Stimulated activated CD8-positive, alpha-beta memory T cell treated with anti-CD3 and anti-CD28 coated beads, Interleukin-4, amount 100 ng/mL, for 48 hours (primary cell): ENCODE results near the gene DCAF8.
A peak's percentile ranks its signal among the peaks of the same experiment; 100 is the strongest.

ENCODE experiments used
- DNase-seq: peaks from one replicate; pipeline ENCODE4 v3.0.0-alpha.2; 2020

DCAF8 gene

DNA sequence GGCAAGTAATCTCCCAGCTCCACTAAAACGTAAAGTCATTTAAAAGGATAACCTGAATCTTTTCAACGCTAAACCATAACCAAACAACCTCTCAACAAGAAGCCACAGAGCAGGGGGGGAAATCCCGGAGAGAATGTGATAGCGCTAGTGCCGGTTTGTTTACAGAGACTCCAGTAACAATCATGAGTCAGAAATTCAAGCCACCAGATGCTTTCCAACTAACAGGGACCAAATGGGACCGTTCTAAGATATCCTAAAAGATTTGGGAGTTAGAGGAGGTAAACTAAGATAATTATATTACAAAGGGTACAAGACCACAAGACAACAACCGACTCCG is 825 bp downstream of the DCAF8 start:
- DNase-seq: peak; percentile 77

DNA sequence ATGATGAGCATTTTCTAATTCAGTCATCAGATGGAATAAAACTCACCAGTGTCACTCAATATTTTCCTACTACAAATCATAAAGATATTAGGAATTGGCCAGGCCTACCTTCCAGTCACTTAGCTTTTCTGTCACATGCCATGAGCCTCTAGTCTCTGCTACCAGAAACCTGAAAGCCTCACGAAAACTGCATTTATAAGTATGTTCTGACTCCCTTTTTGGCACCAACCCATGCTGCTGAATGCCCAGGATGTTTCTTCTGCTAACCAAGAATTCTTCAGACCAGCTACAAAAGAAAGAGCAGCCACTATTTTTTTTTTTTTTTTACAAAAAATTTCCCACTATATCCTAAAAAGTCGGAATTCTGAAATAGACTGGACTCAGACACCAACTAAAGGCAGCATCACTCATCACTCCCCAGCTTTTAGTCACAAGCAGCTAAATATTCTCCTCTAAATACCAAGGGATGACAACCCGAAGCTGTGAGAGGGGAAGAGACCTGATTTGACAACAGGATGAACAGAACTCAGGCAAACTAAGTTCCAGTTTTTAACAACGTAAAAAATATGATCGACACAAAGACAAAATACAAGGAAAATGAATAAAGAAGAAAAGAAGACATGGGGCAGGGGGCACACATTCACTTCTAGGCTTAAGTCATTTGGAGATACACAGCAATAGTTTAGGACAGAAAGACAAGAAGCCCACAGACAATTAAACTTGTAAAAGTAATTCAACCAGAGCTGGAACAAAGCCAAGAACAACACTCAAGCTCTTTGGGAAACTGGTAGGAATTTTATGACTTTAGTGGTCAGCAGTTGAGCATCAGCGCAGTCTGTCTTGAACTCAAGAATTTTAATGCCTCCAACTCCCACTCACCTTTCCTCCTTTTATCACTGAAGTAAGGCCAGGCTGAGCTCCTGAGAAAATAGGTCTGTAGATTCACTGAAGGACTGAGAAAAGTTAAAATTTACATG is 1.7 kb downstream of the DCAF8 start:
- no peak for DNase-seq

GRCh38 chr1:160258177-160258798 is 4.1 kb downstream of the DCAF8 start:
- DNase-seq: no peak

- no peak for DNase-seq
Measured at GRCh38 chr1:160257411-160258015, 4.8 kb downstream of the DCAF8 start.

GRCh38 chr1:160256396-160257046 is 5.8 kb downstream of the DCAF8 start:
- DNase-seq: no peak

DNA sequence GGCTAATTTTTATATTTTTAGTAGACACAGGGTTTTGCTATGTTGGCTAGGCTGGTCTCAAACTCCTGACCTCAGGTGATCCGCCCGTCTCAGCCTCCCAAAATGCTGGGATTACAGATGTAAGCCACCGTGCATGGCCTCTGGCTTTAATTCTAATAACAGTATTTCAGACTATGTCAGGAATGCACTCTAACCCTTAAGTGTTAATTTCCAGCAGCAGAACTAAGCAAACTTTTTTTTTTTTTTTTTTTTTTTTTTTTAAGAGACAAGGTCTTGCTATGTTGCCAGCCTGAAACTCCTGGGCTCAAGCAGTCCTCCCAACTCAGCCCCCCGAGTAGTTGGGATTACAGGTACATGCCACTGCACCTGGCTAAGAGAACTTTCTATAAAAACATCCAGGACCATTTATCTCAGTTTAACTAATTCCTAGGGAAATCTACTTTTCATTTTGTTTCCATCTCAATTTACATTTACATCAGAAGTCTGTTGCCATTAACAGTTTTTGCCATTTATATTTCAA is 6.5 kb downstream of the DCAF8 start:
- DNase-seq: no peak

- DNase-seq: peak; percentile 49
Measured at GRCh38 chr1:160251687-160252526, 10.4 kb downstream of the DCAF8 start.

DNA sequence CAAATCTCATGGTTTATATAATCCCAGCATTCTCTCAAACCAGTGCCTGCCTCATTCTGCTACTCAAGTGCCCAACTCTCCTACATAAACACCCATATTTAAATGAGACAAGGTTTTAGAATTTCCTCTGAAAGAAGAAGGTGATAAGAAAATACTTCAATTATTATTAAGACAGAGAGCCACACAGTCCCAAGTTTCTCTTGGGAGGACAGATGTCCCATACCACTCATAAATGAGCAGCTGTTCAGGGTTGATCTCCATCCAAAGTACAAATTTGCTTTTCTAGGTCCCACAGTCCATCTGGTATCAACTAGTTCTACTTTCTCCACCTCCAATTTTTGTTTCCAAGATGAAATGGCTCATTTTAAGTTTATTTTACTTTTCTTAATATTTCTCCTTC is 11.3 kb downstream of the DCAF8 start:
- DNase-seq: no peak

GRCh38 chr1:160247053-160247452 is 15.3 kb downstream of the DCAF8 start:
- no peak for DNase-seq

DNA sequence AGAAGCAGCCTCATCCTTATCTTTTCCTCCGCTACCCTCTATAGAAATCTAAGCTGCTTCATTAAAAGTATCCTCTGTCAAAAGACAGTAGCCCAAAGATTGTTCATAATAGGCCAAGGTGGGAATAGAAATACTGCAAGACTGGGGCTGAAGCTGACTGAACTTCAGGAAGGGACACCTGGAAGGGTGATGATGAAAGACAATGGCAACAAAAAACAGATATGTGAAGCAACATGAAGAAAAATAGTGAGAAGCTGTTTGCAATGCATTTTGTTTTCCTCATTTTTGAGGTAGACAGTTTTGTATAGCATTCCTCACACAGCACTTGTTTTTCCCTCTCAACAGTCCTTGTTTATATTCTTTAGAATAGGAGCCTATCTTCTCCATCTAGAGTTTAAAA is 16.9 kb downstream of the DCAF8 start:
- no peak for DNase-seq

GRCh38 chr1:160244209-160244608 is 18.1 kb downstream of the DCAF8 start:
- no peak for DNase-seq

GRCh38 chr1:160243767-160244166 is 18.6 kb downstream of the DCAF8 start:
- DNase-seq: no peak

GRCh38 chr1:160239582-160240299 is 22.6 kb downstream of the DCAF8 start:
- DNase-seq: no peak

DNA sequence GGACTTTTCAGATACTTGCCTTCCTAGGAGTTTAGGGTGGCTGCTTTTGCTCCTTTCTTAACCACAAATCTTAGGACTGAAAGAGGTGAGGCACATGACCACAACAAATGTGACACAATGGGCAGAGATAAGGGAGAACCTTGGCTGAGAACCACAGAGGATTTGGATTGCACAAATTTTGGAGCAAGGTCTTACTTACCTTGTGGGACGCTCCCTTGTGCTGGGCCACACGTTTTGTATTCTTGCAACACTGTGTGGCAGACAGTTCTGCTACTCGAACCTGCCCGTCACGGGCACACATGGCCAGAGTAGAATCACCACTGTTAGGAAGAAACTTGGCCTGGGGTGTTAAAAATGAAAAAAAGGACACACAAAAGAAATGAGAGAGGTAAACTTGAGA is 23.9 kb downstream of the DCAF8 start:
- DNase-seq: no peak

DNA sequence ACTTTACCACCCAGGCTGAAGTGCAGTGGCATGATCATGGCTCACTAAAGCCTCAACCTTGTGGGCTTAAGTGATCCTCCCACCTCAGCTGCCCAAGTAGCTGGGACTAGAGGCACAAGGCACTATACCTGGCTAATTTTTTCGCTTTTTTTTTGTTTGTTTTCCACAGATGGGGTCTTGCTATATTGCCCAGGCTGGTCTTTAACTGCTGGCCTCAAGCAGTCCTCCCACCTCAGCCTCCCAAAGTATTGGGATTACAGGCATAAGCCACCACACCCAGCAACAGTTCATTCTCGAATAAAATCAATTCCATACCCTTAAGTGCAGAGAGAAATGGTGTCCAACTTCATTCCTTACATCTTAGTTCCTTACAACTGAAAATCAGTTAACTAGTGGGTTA is 24.8 kb downstream of the DCAF8 start:
- DNase-seq: no peak

- no peak for DNase-seq
Measured at GRCh38 chr1:160236806-160237205, 25.5 kb downstream of the DCAF8 start.

DNA sequence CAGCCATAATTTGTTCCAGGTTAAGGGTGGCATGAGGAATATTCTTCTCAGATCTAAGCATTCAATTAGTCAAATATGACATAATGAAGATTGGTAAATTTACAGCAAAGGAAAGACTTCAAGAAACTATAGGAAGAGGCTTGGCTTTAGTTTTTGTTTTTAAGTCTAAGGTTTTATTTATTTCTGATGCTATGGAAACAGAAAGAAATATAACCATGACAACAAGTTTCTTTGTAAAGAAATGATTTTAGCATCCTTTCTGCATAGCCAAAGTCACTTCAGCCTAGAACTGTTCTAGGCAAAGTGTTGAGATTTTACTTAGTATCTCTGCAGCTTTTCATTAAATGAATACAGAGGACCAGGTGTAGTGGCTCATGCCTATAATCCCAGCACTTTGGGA is 29.4 kb downstream of the DCAF8 start:
- DNase-seq: no peak

GRCh38 chr1:160228431-160228830 is 33.9 kb downstream of the DCAF8 start:
- DNase-seq: no peak

GRCh38 chr1:160227561-160227960 is 34.8 kb downstream of the DCAF8 start:
- no peak for DNase-seq

- DNase-seq: no peak
Measured at GRCh38 chr1:160227034-160227433, 35.3 kb downstream of the DCAF8 start.

GRCh38 chr1:160226623-160227022 is 35.7 kb downstream of the DCAF8 start:
- DNase-seq: no peak

DNA sequence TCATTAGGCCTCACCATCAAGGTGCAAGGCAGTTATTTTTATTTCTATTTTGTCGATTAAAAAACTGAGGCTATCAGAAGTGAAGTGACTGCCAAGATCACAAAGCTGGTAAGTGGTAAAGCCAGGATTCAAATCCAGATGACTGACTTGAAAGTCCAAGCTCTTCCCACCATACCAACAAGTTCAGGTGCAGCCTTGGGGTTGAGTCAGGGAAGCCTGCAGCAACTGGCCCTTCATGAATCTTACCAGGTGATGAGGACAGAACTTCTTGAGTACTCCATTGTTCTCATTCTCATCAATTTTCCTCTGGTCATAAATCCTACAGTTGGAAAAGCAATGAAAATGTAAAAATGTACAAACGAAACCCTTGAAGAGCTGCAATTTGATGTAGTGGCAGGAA is 37.0 kb downstream of the DCAF8 start:
- DNase-seq: no peak
